MM.1S (cell line): ENCODE results near the gene RAB33A.

Source experiments
- DNase-seq: peaks from one replicate; pipeline ENCODE4 v3.0.0-alpha.2; 2015
- H2AFZ ChIP-seq: fragments of 300-600 bp; sonication (generic); 2 replicates; pipeline ENCODE4 v1.6.0; 2016; ENCODE audit warnings: antibody characterized with exemption, low read length
- H3F3A ChIP-seq: fragments of 300-600 bp; sonication (generic); 2 replicates; pipeline ENCODE4 v1.6.1; 2016; ENCODE audit warnings: mild to moderate bottlenecking, antibody characterized with exemption, low read length, moderate library complexity, mixed read lengths; ENCODE audit not compliant: insufficient read depth
- H3K27ac ChIP-seq: fragments of 300-600 bp; sonication (generic); 2 replicates; pipeline ENCODE4 v1.5.1; 2016; ENCODE audit warnings: mild to moderate bottlenecking, low read length
- H3K27me3 ChIP-seq: fragments of 300-600 bp; sonication (generic); replicated peaks from 2 replicates; pipeline ENCODE4 v1.6.0; 2016; ENCODE audit warnings: low read length; ENCODE audit not compliant: insufficient read depth
- H3K36me3 ChIP-seq: fragments of 300-600 bp; sonication (generic); replicated peaks from 2 replicates; pipeline ENCODE4 v1.6.1; 2016; ENCODE audit warnings: mild to moderate bottlenecking, low read length, mixed read lengths; ENCODE audit not compliant: insufficient read depth
- H3K4me1 ChIP-seq: fragments of 300-600 bp; sonication (generic); 2 replicates; pipeline ENCODE4 v1.6.1; 2016; ENCODE audit warnings: low read length, mixed read lengths
- H3K4me2 ChIP-seq: fragments of 300-600 bp; sonication (generic); 2 replicates; pipeline ENCODE4 v1.6.0; 2016; ENCODE audit warnings: low read depth, low read length
- H3K4me3 ChIP-seq: fragments of 300-600 bp; sonication (generic); 2 replicates; pipeline ENCODE4 v1.5.1; 2016; ENCODE audit warnings: low read length, mixed read lengths
- H3K79me2 ChIP-seq: fragments of 300-600 bp; sonication (generic); 2 replicates; pipeline ENCODE4 v1.6.1; 2016; ENCODE audit warnings: mixed run types, low read length, mixed read lengths
- H3K9ac ChIP-seq: fragments of 300-600 bp; sonication (generic); 2 replicates; pipeline ENCODE4 v1.6.1; 2016; ENCODE audit warnings: low read length, mixed read lengths
- H3K9me2 ChIP-seq: fragments of 300-600 bp; sonication (generic); replicated peaks from 2 replicates; pipeline ENCODE4 v1.6.1; 2016; ENCODE audit warnings: mild to moderate bottlenecking, low read length, mixed read lengths; ENCODE audit not compliant: insufficient read depth
- H3K9me3 ChIP-seq: fragments of 300-600 bp; sonication (generic); replicated peaks from 2 replicates; pipeline ENCODE4 v1.6.1; 2016; ENCODE audit warnings: mild to moderate bottlenecking, low read length, mixed read lengths; ENCODE audit not compliant: insufficient read depth
- H4K20me1 ChIP-seq: fragments of 300-600 bp; sonication (generic); 2 replicates; pipeline ENCODE4 v1.6.1; 2016; ENCODE audit warnings: mild to moderate bottlenecking, low read length, moderate library complexity, mixed read lengths; ENCODE audit not compliant: insufficient read depth
- CTCF ChIP-seq: fragments of 300-600 bp; sonication (generic); IDR thresholded peaks from 2 replicates; pipeline ENCODE4 v1.5.1; 2016; ENCODE audit warnings: antibody characterized with exemption, low read length, mixed read lengths
- EZH2 ChIP-seq: fragments of 300-600 bp; sonication (generic); optimal IDR thresholded peaks from 2 replicates; pipeline ENCODE3; 2017; ENCODE audit warnings: low read depth, mild to moderate bottlenecking, antibody characterized with exemption, low read length, mixed read lengths
- EZH2phosphoT487 ChIP-seq: fragments of 300-600 bp; sonication (generic); IDR thresholded peaks from 2 replicates; pipeline ENCODE4 v1.6.1; 2018; ENCODE audit warnings: antibody characterized with exemption, low read length

RAB33A gene

GRCh38 chrX:130196466-130196865, 24.7 kb downstream of the RAB33A start:
- H3K27me3 ChIP-seq = no peaks in the 10 kb centered on the region
- 0 out of 2 replicates have a peak, but pooled peaks cover 4% of the 10 kb centered on the region for H3K4me1 ChIP-seq
- no peak overlapping the region for H3K9ac ChIP-seq
- no peaks in the 10 kb centered on the region for H4K20me1 ChIP-seq
- H3K9me3 ChIP-seq = no peaks in the 10 kb centered on the region
- no peaks in the 10 kb centered on the region for H3K79me2 ChIP-seq
- H3F3A ChIP-seq = no peaks in the 10 kb centered on the region
- TF ChIP-seq CTCF = no peak
- TF ChIP-seq EZH2 = no peak
- TF ChIP-seq EZH2phosphoT487 = no peak
- no peak overlapping the region for H3K27ac ChIP-seq
- DNase-seq = no peak
- no peak overlapping the region for H2AFZ ChIP-seq
- H3K4me2 ChIP-seq = no peak overlapping the region
- no peaks in the 10 kb centered on the region for H3K9me2 ChIP-seq
- H3K4me3 ChIP-seq = no peak overlapping the region
- no peaks in the 10 kb centered on the region for H3K36me3 ChIP-seq

GRCh38 chrX:130197464-130197863, 25.7 kb downstream of the RAB33A start:
- Histone ChIP-seq H3K9ac (no peak overlapping the region), H3K27me3 (no peaks in the 10 kb centered on the region), H3K4me3 (no peak overlapping the region), H3K79me2 (no peaks in the 10 kb centered on the region), H3K27ac (no peak overlapping the region), H3F3A (no peaks in the 10 kb centered on the region), H3K9me3 (no peaks in the 10 kb centered on the region), H3K36me3 (no peaks in the 10 kb centered on the region), H3K4me1 (0 out of 2 replicates have a peak, but pooled peaks cover 4% of the 10 kb centered on the region), H2AFZ (no peak overlapping the region), H4K20me1 (no peaks in the 10 kb centered on the region), H3K4me2 (no peak overlapping the region), H3K9me2 (no peaks in the 10 kb centered on the region)
- TF ChIP-seq CTCF (no peak), EZH2 (no peak)
- DNase-seq = no peak

GRCh38 chrX:130204647-130205046, 32.9 kb downstream of the RAB33A start:
- TF ChIP-seq CTCF (no peak), EZH2 (no peak), EZH2phosphoT487 (no peak)
- no peak for DNase-seq
- H3K4me2 ChIP-seq = no peak overlapping the region
- H3F3A ChIP-seq = no peaks in the 10 kb centered on the region
- no peaks in the 10 kb centered on the region for H3K79me2 ChIP-seq
- H2AFZ ChIP-seq = no peak overlapping the region
- H3K4me1 ChIP-seq = no peaks in the 10 kb centered on the region
- no peaks in the 10 kb centered on the region for H4K20me1 ChIP-seq
- H3K27ac ChIP-seq = no peak overlapping the region
- no peak overlapping the region for H3K9ac ChIP-seq
- H3K9me2 ChIP-seq = no peaks in the 10 kb centered on the region
- no peaks in the 10 kb centered on the region for H3K27me3 ChIP-seq
- H3K9me3 ChIP-seq = no peaks in the 10 kb centered on the region
- H3K36me3 ChIP-seq = no peaks in the 10 kb centered on the region
- H3K4me3 ChIP-seq = no peak overlapping the region
